OCI-LY7 (cell line): ENCODE measurements around the gene PTPRM.

Source experiments
- EZH2phosphoT487 ChIP-seq: fragments of 200-600 bp; sonication (generic); IDR thresholded peaks from 2 replicates; pipeline ENCODE4 v1.6.1; 2018; ENCODE audit warnings: low read depth, borderline replicate concordance, mild to moderate bottlenecking, mixed run types, antibody characterized with exemption, low read length, moderate library complexity, mixed read lengths
- TF ChIP-seq, protein P1 (sequence below): fragments of 200-600 bp; sonication (generic); conservative IDR thresholded peaks from 2 replicates; pipeline ENCODE4 v1.5.1; 2014; ENCODE audit warnings: mild to moderate bottlenecking, antibody characterized with exemption, low read length, moderate library complexity, mixed read lengths

DNA sequence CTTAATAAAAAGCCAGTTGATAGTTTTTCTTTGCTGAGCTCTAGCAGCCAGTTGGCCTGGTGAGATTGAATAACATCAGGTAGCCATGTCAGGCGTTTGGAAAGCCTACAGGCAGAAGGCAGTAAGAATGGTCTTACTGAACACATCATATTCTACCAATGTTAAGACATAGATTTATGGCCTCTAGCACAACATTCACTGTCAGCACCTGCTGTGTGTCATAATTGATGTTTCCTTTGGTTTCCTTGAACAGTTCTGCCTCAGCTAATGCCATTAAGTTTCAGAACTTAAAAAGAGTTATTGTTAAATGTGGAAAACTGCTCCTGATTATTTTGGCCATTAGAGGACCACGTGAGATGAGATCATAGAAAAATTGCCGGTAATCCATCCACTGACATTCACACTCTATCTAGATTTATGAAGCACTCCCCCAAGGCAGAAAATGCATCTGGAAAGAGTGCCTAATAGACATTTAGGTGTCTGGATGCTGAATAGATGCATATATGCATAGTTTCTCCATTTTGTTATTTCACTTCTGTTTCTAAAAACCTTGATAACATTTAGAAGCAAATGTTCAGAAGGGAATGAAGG is 434.7 kb downstream of the PTPRM start:
- TF ChIP-seq, protein P1, sequence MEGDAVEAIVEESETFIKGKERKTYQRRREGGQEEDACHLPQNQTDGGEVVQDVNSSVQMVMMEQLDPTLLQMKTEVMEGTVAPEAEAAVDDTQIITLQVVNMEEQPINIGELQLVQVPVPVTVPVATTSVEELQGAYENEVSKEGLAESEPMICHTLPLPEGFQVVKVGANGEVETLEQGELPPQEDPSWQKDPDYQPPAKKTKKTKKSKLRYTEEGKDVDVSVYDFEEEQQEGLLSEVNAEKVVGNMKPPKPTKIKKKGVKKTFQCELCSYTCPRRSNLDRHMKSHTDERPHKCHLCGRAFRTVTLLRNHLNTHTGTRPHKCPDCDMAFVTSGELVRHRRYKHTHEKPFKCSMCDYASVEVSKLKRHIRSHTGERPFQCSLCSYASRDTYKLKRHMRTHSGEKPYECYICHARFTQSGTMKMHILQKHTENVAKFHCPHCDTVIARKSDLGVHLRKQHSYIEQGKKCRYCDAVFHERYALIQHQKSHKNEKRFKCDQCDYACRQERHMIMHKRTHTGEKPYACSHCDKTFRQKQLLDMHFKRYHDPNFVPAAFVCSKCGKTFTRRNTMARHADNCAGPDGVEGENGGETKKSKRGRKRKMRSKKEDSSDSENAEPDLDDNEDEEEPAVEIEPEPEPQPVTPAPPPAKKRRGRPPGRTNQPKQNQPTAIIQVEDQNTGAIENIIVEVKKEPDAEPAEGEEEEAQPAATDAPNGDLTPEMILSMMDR = no peak
- no peak for TF ChIP-seq EZH2phosphoT487
